SK-N-MC (cell line): ENCODE results near the gene NDUFB10.

ENCODE experiments used
- DNase-seq: peaks from one replicate; pipeline ENCODE4 v3.0.0-alpha.2; 2011; ENCODE audit warnings: low read depth, low spot score
- H3K27ac ChIP-seq: fragments of 200-600 bp; sonication (generic); 2 replicates; pipeline ENCODE4 v1.5.1; 2016; ENCODE audit warnings: mixed run types
- H3K36me3 ChIP-seq: fragments of 200-600 bp; sonication (generic); 2 replicates; pipeline ENCODE4 v1.6.1; 2017; ENCODE audit warnings: antibody characterized with exemption, low read length, mixed read lengths; ENCODE audit not compliant: insufficient read depth
- H3K4me3 ChIP-seq: fragments of 200-600 bp; sonication (generic); 2 replicates; pipeline ENCODE4 v1.5.1; 2016
- H3K9ac ChIP-seq: fragments of 200-600 bp; sonication (generic); 2 replicates; pipeline ENCODE4 v1.8.0; 2017; ENCODE audit warnings: mixed run types, mixed read lengths; ENCODE audit not compliant: insufficient read length
- H3K9me3 ChIP-seq: fragments of 200-600 bp; sonication (generic); 2 replicates; pipeline ENCODE4 v1.6.1; 2017; ENCODE audit warnings: low read depth, mild to moderate bottlenecking, antibody characterized with exemption, low read length, moderate library complexity, mixed read lengths
- EZH2 ChIP-seq: fragments of 200-600 bp; sonication (generic); IDR thresholded peaks from one replicate; pipeline ENCODE4 v1.6.1; 2017; ENCODE audit warnings: antibody characterized with exemption
- FOXP2 ChIP-seq: optimal IDR thresholded peaks from 2 replicates; pipeline ENCODE3; 2011; ENCODE audit warnings: mild to moderate bottlenecking, moderate library complexity; ENCODE audit not compliant: insufficient read depth; ENCODE audit errors: extremely low read length, control extremely low read depth
- POLR2AphosphoS5 ChIP-seq: IDR thresholded peaks from 2 replicates; pipeline ENCODE4 v1.6.1; 2012; ENCODE audit warnings: mild to moderate bottlenecking, low read depth, low read length, borderline replicate concordance

NDUFB10 gene

DNA sequence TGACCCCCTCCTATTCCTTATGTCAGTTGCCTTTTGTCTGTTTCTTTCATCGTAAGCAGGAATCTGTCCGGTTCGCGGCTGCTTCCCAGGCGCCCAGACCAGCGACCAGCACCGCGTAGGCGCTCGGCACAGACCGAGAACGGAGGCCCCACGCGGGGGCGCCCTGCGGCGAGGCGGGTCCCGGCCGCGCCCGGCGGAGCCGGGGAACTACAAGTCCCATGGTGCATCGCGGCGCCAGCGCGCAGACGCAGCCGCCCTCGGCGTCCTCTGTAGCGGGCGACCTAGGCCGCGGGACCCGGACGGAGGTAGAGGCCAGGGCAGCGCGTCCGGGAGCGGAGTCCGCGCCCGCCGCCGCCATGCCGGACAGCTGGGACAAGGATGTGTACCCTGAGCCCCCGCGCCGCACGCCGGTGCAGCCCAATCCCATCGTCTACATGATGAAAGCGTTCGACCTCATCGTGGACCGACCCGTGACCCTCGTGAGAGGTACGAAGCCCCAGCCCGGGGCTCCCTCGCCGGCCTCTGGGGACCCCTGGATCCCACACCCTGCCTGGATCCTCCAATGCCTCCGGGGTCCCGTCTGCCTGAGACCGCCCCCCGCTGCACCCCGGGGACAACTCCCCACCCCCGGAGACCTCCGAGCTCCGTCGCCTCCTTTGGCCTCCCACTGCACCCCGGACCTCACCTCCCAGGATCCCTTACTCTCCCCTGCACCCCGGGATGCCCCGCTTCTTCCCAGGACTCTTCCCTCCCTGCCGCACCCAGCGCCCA is at the start of gene NDUFB10:
NDUFB10 (plus strand) TSS at position 270 of the 771 bp plus-strand sequence; CDS start at position 357, 87 bp downstream.
- no peak for DNase-seq
- Histone ChIP-seq H3K4me3 (peak within 1 kb of the TSS; percentile 98), H3K9ac (peak within 1 kb of the TSS; percentile 94), H3K36me3 (peaks cover 27% of the 10 kb centered on the region), H3K27ac (peak within 1 kb of the TSS; percentile 70), H3K9me3 (no peaks in the 10 kb centered on the region)
- TF ChIP-seq EZH2 (no peak), FOXP2 (no peak), POLR2AphosphoS5 (peak; percentile 85; the same call in 1 of the 2 replicates)

DNA sequence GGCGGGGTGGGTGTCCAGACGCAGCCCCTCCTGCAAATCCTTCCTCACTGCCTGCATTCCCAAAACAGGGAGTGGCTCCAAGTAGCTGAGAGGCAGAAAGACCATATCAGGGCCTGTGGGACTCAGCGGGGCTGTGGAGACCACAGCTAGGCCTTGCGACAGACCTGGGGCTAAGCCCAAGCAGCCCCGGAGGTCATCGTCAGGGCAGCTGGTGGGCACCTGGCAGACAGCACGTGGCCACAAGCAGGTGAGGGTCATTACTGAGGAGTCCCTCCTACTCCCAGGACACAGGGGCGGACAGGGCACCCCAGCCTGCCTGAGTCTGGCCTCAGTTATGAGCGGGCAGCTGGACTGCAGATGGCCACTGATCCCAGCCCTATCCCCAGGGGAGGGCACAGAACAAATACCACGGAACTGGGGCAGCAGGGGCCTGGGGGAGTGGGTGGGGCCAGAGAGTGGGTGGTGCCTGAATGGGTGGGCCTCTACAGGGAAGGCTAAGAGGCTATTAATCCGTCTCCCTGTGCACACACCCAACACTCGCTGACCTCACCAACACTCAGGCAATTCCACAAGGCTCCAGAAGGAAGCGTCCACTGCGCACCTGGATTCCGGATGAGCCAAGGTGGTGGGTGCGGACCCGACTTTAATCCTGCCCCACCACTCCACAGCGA is 49.6 kb upstream of the NDUFB10 start:
- H3K36me3 ChIP-seq: no peaks in the 10 kb centered on the region
- no peaks in the 10 kb centered on the region for H3K9me3 ChIP-seq
- H3K4me3 ChIP-seq: no peak overlapping the region
- no peak overlapping the region for H3K27ac ChIP-seq
- TF ChIP-seq EZH2 (no peak), FOXP2 (no peak), POLR2AphosphoS5 (no peak)
- H3K9ac ChIP-seq: no peak overlapping the region
- no peak for DNase-seq

DNA sequence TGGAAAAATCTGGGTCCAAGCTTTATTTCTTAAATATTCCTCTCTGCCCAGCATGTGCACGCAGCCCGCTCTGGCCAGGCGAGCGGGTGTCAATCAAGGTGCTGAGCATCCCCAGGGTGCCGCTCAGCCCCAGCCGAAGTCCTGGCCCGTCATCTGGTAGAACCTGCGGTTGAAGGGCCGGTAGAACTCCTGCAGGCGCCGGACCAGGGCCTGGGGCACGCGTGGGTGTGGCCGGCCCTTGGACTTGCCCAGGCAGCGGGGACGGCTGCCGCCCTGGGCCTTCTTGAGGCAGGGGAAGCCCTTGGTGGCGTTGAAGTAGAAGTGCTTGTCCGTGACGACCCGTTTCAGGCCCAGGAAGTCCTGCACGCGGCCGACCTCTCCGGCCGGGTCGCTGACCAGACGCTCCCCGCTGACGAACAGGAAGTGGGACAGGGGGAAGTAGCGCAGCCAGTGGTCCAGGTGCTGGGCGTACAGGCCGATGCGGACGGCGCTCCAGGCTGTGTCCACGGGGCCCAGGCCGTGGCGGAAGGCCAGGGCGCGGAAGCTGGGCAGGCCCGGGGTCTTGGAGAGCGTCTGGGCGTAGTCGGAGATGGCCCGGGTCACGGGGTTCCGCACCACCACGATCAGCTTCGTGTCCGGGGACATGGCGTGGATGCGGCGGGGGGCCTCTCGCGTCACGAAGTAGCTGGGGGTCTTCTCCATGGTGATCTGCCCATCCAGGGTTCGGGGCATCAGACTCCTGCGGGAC is 47.7 kb upstream of the NDUFB10 start:
- no peak overlapping the region for H3K9ac ChIP-seq
- H3K36me3 ChIP-seq: no peaks in the 10 kb centered on the region
- H3K4me3 ChIP-seq: no peak overlapping the region
- no peak for DNase-seq
- no peaks in the 10 kb centered on the region for H3K9me3 ChIP-seq
- no peak for TF ChIP-seq EZH2
- TF ChIP-seq FOXP2: no peak
- no peak for TF ChIP-seq POLR2AphosphoS5
- H3K27ac ChIP-seq: no peak overlapping the region

DNA sequence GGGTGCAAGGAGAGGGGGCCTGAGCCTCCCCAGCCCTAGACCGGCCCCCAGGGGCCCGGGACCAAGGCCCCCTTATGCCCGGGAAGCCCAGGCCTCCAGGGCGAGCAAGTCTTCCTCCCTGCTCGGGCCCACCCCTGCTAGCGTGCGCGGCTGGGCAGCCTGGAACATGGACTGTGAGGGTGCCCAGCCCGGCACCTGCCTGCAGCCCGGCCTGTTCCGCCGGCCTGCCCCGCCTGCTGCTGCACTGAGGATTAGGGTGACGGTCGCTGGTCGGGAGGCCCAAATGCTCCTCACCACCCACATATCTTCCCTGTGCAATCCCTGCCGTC is 47.2 kb upstream of the NDUFB10 start:
- H3K9me3 ChIP-seq: no peaks in the 10 kb centered on the region
- TF ChIP-seq FOXP2: no peak
- no peak for TF ChIP-seq POLR2AphosphoS5
- no peak for TF ChIP-seq EZH2
- no peak overlapping the region for H3K27ac ChIP-seq
- H3K36me3 ChIP-seq: no peaks in the 10 kb centered on the region
- DNase-seq: no peak
- no peak overlapping the region for H3K9ac ChIP-seq
- H3K4me3 ChIP-seq: no peak overlapping the region

DNA sequence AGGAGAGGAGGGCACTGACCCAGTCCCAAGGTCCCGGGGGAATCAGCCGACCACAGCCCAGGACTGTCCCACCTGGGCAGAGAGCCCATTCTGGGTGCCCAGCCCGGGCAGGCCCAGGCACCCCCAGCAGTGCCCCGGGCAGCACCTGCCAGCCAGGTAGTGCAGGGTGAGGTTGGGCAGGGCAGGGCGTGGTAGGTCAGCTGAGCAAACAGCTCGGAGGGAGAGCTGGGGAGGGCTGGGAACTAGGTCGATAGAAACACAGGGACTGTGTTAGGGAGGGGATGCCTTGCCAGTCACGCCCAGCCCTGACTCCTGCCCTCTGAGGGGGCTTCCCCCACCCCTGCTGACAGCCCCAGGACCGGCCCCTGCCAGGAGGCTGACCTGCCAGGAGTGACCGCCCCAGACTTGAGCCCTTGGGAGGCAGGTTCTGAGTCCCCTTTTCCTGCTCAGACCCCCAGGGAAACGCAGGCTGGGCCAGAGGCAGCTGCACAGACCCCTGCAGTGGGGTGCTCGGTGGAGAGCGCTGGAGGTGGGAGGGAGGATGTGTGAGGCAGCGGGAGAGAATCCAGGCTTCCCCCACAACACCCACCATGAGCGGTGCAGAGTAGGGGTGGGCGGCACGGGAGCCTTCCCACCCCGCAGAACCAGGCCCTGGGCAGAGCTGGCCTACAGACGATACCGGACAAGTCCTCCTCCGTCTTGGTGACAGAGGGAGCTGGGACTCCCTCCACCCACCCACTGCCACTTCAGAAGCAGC is 45.8 kb upstream of the NDUFB10 start:
- Histone ChIP-seq H3K9ac (no peak overlapping the region), H3K27ac (no peak overlapping the region), H3K9me3 (no peaks in the 10 kb centered on the region), H3K36me3 (no peaks in the 10 kb centered on the region), H3K4me3 (no peak overlapping the region)
- no peak for DNase-seq
- TF ChIP-seq EZH2 (no peak), FOXP2 (no peak), POLR2AphosphoS5 (no peak)

DNA sequence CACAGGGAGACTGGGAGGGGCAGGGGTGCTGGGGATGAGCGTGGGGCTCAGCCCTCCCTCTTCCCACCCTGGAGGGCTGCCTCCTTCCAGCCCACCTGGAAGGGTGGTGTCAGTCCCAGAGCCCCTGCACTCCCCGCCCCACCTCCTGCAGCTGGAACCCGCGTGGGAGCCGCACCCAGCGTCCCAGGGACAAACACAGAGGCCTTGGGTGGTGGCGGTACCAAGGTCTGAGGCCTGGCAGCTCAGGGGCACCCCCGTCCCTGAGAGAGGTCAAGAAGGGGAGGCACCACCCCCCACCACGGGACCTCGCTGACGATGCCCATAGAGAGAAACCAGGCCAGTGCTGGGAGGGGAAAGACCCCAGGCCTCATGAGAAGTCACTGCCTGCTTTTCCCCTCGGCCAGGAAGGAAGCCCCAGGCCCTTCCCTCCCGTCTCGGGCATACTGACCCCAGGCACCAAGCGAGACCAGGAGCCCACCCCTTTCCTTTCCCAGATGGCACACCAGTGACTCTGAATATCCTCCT is 45.2 kb upstream of the NDUFB10 start:
- H3K9ac ChIP-seq: no peak overlapping the region
- TF ChIP-seq EZH2 (no peak), POLR2AphosphoS5 (no peak), FOXP2 (no peak)
- no peak for DNase-seq
- no peak overlapping the region for H3K27ac ChIP-seq
- no peaks in the 10 kb centered on the region for H3K36me3 ChIP-seq
- no peak overlapping the region for H3K4me3 ChIP-seq
- no peaks in the 10 kb centered on the region for H3K9me3 ChIP-seq

DNA sequence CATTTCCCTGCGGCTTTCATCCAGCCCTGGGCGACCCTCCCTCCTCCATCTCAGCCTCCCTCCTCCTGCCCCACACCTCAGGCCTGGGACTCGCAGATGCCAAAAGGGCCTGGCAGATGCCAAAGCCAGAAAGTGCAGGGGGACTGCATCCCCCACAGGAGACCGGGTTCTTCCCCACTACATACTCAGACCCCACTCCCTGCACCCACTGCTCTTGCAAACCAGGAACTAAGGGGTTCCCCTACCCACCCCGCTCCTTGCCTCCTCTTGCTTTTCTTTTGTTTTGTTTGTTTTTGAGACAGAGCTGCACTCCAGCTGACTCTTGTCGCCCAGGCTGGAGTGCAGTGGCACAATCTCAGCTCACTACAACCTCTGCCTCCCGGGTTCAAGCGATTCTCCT is 44.4 kb upstream of the NDUFB10 start:
- TF ChIP-seq FOXP2 (no peak), POLR2AphosphoS5 (no peak), EZH2 (no peak)
- DNase-seq: no peak
- H3K9ac ChIP-seq: no peak overlapping the region
- H3K27ac ChIP-seq: no peak overlapping the region
- H3K36me3 ChIP-seq: no peaks in the 10 kb centered on the region
- H3K4me3 ChIP-seq: no peak overlapping the region
- H3K9me3 ChIP-seq: no peaks in the 10 kb centered on the region
